BJ (cell line): ENCODE results near the gene SLC39A11. TPM values are rescaled to one million over a fixed set of nuclear protein-coding genes. Genes with fewer than 3 reads are reported as not detected.

ENCODE experiments used
- CTCF ChIA-PET: fragments of 350-600 bp; formaldehyde crosslinking; extraction: SDS; loops from one replicate; lab custom pipeline; 2021; ENCODE audit warnings: antibody characterized with exemption, inconsistent platforms; lab: Yijun Ruan, JAX
- POLR2A ChIA-PET: fragments of 300-600 bp; sonication (Branson Sonifier 250); formaldehyde crosslinking; extraction: SDS; loops from one replicate; lab custom pipeline; 2021; ENCODE audit warnings: antibody characterized with exemption; lab: Charles Lee
- DNase-seq: peaks from one replicate; pipeline ENCODE4 v3.0.0-alpha.2; 2011; ENCODE audit warnings: low read depth
- H3K27me3 ChIP-seq: 2 replicates; pipeline ENCODE4 v1.6.0; 2011; ENCODE audit warnings: low read length; ENCODE audit not compliant: control insufficient read depth, insufficient read depth
- H3K36me3 ChIP-seq: 2 replicates; pipeline ENCODE4 v1.5.1; 2011; ENCODE audit warnings: low read length; ENCODE audit not compliant: control insufficient read depth, insufficient read depth
- H3K4me3 ChIP-seq: 2 replicates; pipeline ENCODE4 v1.5.1; 2011; ENCODE audit warnings: low read depth, mild to moderate bottlenecking, control low read depth, low read length
- polyA plus RNA-seq: library from polyadenylated mRNA; depleted of rRNA; stranded (reverse); fragments of >200 nt; gene quantifications from 2 replicates; pipeline ENCODE4 v1.2.3, GENCODE V29; 2011
- TF ChIP-seq, protein P1 (sequence below): IDR thresholded peaks from 2 replicates; pipeline ENCODE4 v1.5.1; 2011; ENCODE audit warnings: low read depth, mild to moderate bottlenecking, control low read depth, inconsistent platforms, low read length, moderate library complexity; ENCODE audit not compliant: insufficient read depth

SLC39A11 gene
- polyA plus RNA-seq, 1 experiment, result 20.9 TPM

DNA sequence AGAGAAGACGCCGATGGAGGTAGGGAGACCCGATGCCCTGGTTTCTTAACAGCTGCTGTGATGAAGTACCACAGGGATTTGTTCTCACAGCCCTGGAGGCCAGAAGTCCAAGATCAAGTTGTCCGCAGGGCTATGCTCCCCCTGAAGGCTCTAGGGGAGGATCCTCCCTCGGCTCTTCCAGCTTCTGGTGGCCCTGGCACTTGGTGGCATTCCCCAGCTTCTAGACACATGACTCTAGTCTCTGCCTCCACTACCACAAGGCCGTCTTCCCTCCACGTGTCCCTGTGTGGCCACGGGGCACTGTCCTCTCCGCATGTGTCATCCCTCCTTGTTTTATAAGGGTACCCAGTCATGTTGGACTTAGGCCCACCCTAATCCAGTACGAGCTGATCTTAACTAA is 375.2 kb downstream of the SLC39A11 start:
- Histone ChIP-seq H3K27me3 (no peaks in the 10 kb centered on the region), H3K4me3 (no peak overlapping the region), H3K36me3 (no peaks in the 10 kb centered on the region)
- no peak for DNase-seq
- ChIA-PET POLR2A (no interaction called here), CTCF (interaction anchor here (0.6 to 6.2 kb wide), 6 partner anchors 8 to 538 kb away, joined by 3 to 40 read pairs (median 6); no protein-coding TSS in a partner anchor)
- TF ChIP-seq, protein P1, sequence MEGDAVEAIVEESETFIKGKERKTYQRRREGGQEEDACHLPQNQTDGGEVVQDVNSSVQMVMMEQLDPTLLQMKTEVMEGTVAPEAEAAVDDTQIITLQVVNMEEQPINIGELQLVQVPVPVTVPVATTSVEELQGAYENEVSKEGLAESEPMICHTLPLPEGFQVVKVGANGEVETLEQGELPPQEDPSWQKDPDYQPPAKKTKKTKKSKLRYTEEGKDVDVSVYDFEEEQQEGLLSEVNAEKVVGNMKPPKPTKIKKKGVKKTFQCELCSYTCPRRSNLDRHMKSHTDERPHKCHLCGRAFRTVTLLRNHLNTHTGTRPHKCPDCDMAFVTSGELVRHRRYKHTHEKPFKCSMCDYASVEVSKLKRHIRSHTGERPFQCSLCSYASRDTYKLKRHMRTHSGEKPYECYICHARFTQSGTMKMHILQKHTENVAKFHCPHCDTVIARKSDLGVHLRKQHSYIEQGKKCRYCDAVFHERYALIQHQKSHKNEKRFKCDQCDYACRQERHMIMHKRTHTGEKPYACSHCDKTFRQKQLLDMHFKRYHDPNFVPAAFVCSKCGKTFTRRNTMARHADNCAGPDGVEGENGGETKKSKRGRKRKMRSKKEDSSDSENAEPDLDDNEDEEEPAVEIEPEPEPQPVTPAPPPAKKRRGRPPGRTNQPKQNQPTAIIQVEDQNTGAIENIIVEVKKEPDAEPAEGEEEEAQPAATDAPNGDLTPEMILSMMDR, result no peak

DNA sequence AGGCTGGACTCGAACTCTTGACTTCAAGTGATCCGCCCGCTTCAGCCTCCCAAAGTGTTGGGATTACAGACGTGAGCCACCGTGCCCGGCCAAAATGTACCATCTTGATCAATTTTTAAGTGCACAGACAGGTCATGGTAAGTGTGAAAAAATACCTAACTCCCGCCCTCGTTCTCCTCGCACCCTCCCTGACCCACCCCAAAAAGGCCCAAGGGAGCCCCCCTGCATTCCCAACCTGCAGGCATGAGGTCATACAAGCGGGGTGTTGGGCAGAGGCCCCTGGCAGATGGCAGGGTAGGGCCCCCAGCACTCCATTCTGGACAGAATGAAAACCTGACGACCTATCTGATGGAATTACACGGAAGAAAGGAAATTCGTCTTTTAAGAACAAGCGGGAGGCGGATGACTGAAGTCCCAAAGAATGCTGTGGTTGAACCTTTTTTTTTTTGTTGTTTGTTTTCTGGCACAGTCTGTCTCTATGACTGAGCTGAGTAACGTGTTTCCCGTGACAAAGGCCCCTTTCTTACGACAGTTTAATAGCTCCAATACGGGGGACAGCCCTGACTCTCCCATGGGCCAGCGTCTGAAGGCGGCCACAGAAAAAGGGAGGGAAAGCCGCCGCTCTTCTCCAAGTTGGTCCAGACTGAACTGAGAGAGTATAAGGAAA is 376.4 kb downstream of the SLC39A11 start:
- Histone ChIP-seq H3K36me3 (no peaks in the 10 kb centered on the region), H3K27me3 (no peaks in the 10 kb centered on the region), H3K4me3 (no peak overlapping the region)
- CTCF ChIA-PET, result interaction anchor here (0.7 to 6.2 kb wide), 3 partner anchors 9 to 1295 kb away, joined by 3 to 40 read pairs (median 25); no protein-coding TSS in a partner anchor
- peak; percentile 95 for DNase-seq
- TF ChIP-seq, protein P1, result no peak
- POLR2A ChIA-PET, result interaction anchor here (0.6 kb wide), 1 partner anchor 173 kb away, joined by 10 read pairs; no protein-coding TSS in a partner anchor

DNA sequence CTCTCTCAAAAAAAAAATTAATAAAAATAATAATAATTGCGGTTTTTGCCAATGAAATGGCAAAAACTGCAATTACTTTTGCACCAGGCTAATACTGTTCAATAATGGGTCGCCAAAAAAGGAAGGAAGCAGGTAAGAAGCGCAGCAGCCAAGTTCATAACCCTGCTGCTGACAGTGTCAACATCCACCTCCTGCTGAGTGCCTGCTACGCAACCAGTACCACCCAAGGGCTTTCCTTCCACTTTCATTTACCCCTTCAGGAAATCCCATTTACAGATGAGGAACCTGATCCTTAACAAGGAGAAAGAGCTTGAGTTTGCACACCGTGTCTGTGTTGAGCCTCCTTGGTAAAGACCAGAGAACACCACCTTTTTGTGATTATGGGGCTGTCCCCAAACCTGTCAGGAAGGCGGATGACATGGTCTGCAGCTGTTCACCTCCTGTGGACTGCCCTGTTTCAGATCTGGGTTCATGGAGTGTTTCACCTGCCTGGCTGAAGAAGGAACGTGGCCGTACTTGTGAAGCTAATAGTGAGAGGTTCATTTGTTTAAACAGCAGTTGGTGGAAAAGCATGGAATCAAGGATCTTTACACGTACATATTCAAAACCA is 378.0 kb downstream of the SLC39A11 start:
- ChIA-PET CTCF (interaction anchor here (1.0 to 3.7 kb wide), 3 partner anchors 11 to 158 kb away, joined by 3 to 25 read pairs (median 4); no protein-coding TSS in a partner anchor), POLR2A (no interaction called here)
- no peaks in the 10 kb centered on the region for H3K27me3 ChIP-seq
- H3K36me3 ChIP-seq, result no peaks in the 10 kb centered on the region
- no peak for DNase-seq
- H3K4me3 ChIP-seq, result no peak overlapping the region
- TF ChIP-seq, protein P1, result no peak

DNA sequence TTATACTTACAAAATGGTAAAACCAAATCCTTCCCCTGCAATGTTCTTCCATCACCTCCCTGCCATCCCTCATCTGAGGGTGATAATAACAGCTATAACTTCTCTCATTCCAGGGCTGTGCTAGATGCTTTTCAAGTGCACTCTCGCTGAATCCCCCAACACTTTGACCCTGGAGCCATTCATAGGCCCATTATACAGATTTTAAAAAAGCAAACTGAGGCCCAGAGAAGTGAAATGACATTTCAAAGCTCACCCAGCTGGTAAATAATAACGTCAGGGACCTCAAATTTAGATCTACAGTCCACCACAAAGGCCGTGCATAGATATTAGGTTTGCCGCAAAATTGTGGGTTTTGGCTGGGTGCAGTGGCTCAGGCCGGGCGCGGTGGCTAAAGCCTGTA is 378.8 kb downstream of the SLC39A11 start:
- POLR2A ChIA-PET, result no interaction called here
- CTCF ChIA-PET, result interaction anchor here (1.0 to 3.7 kb wide), 6 partner anchors 8 to 157 kb away, joined by 3 to 25 read pairs (median 4); no protein-coding TSS in a partner anchor

More for the DNA sequence above, 378.8 kb downstream of the SLC39A11 start:
- H3K4me3 ChIP-seq, result no peak overlapping the region
- H3K36me3 ChIP-seq, result no peaks in the 10 kb centered on the region
- DNase-seq, result no peak
- H3K27me3 ChIP-seq, result no peaks in the 10 kb centered on the region
- TF ChIP-seq, protein P1, result no peak
